Measurements from ENCODE around the gene HOXB13.

GRCh38 chr17:48767263-48767774 is 38.8 kb upstream of the HOXB13 start:
- no peak for TF ChIP-seq CTCF (IDR thresholded peaks at IDR 0.05)
- no peak for TF ChIP-seq EP300 (IDR thresholded peaks at IDR 0.05)
- TF ChIP-seq POLR2AphosphoS5 (IDR thresholded peaks at IDR 0.05) = no peak
